Activated CD4-positive, CD25-positive, alpha-beta regulatory T cell treated with anti-CD3 and anti-CD28 coated beads, Interleukin-2, amount 50 U/mL, for 16 hours (primary cell): Measurements from ENCODE around the gene KCNC4.

Experiments
- DNase-seq: peaks from one replicate; pipeline ENCODE4 v3.0.0-alpha.2; 2020; ENCODE audit warnings: low read depth, low spot score

KCNC4 gene

GRCh38 chr1:110188035-110188618 lies 22.0 kb upstream of the KCNC4 start:
- no peak for DNase-seq

GRCh38 chr1:110189181-110189580 lies 20.9 kb upstream of the KCNC4 start:
- DNase-seq, result no peak

- DNase-seq, result no peak
Measured at GRCh38 chr1:110190282-110190929, 19.7 kb upstream of the KCNC4 start.

GRCh38 chr1:110192541-110192940 lies 17.6 kb upstream of the KCNC4 start:
- DNase-seq, result no peak

GRCh38 chr1:110195196-110195595 lies 14.9 kb upstream of the KCNC4 start:
- DNase-seq, result no peak

GRCh38 chr1:110196917-110197765 lies 13.0 kb upstream of the KCNC4 start:
- peak; percentile 23 for DNase-seq

GRCh38 chr1:110197905-110198629 lies 12.0 kb upstream of the KCNC4 start:
- DNase-seq, result no peak

GRCh38 chr1:110198746-110199145 lies 11.4 kb upstream of the KCNC4 start:
- DNase-seq, result no peak

GRCh38 chr1:110200190-110200589 lies 9.9 kb upstream of the KCNC4 start:
- DNase-seq, result no peak

- no peak for DNase-seq
Measured at GRCh38 chr1:110200666-110201065, 9.4 kb upstream of the KCNC4 start.

- DNase-seq, result no peak
Measured at GRCh38 chr1:110201157-110201825, 8.8 kb upstream of the KCNC4 start.

- DNase-seq, result peak; percentile 48
Measured at GRCh38 chr1:110203021-110203661, 7.0 kb upstream of the KCNC4 start.

GRCh38 chr1:110205156-110205555 lies 5.0 kb upstream of the KCNC4 start:
- no peak for DNase-seq

- DNase-seq, result no peak
Measured at GRCh38 chr1:110205591-110206155, 4.4 kb upstream of the KCNC4 start.

- DNase-seq, result no peak
Measured at GRCh38 chr1:110206261-110206920, 3.7 kb upstream of the KCNC4 start.

- peak; percentile 57 for DNase-seq
Measured at GRCh38 chr1:110207831-110208230, 2.3 kb upstream of the KCNC4 start.

- DNase-seq, result no peak
Measured at GRCh38 chr1:110208916-110209645, 1.0 kb upstream of the KCNC4 start.

- peak; percentile 26 for DNase-seq
Measured at GRCh38 chr1:110210604-110211495, 736 bp downstream of the KCNC4 start.
